Activated T-cell treated with anti-CD3 and anti-CD28 coated beads for 24 hours (primary cell): ENCODE data around the gene PTPN9.
A peak's percentile ranks its signal among the peaks of the same experiment; 100 is the strongest.
"Not testable (repeated sequence)": the region's sequence is repeated elsewhere in the genome, so short reads cannot be mapped to it uniquely, and the experiment has no call there.

Source experiments
- DNase-seq: peaks from one replicate; pipeline ENCODE4 v3.0.0-alpha.2; 2020; ENCODE audit warnings: low read depth

PTPN9 gene

DNA sequence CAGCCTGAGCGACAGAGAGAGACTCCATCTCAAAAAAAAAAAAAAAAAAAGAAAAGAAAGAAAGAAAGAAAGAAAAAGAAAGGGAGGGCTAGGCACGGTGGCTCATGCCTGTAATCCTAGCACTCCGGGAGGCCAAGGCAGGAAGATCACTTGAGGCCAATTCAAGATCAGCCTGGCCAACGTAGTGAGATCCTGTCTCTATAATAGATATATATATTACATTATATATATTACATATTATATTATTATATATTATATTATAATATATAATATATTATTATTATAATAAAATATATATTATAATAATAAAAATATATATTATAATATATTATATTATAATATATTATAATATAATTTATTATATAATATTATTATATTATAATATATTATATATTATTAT is 48.9 kb downstream of the PTPN9 start:
- no peak for DNase-seq

DNA sequence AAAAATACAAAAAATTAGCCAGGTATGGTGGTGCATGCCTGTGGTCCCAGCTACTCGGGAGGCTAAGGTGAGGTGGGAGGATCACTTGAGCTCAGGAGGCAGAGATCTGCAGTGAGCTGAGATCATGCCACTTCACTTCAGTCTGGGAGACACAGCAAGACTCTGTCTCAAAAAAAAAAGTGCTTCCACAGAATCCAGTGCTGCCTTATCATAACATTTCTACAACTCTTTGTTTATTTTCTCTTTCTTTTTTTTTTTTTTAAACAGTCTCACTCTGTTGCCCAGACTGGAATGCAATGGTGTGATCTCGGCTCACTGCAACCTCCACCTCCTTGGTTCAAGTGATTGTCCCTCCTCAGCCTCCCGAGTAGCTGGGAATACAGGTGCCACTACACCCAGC is 53.4 kb downstream of the PTPN9 start:
- DNase-seq = not testable (repeated sequence)

DNA sequence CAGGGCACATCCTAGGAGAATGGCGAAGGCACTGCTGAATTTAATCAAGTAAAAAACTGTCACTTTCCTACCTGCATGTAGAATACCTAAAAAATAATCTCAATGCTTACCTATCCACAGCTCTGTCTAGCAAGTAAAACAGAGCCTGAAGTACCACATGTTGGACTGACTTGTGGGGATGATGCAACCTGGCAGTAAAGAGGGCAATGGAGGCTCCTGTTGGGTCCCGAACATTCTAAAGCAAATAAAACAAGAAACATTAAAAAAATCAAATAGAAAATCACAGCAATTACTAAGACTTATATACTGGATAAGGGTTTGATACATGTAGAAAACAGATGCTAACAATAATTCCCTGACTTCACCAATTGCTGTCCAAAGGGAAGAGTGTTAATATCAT is 56.1 kb downstream of the PTPN9 start:
- DNase-seq = no peak

DNA sequence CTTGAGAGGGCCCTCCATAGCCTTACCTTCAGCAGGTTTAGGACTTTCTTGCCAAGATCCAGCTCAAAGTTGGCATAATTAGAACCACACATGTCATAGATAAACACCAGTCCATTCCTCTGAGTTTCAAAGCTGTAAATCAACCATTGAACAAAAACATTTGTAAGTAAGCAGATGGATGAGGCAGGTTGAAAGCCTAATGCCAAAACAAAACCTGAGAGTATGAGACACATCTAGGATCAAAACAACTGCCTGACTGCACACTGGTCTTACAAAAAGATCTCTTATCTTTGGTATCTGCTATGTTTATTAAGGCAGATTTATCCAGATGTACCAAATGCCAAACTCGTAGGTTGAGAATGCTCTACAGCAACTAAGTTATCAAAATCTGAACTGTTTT is 61.9 kb downstream of the PTPN9 start:
- DNase-seq = no peak

DNA sequence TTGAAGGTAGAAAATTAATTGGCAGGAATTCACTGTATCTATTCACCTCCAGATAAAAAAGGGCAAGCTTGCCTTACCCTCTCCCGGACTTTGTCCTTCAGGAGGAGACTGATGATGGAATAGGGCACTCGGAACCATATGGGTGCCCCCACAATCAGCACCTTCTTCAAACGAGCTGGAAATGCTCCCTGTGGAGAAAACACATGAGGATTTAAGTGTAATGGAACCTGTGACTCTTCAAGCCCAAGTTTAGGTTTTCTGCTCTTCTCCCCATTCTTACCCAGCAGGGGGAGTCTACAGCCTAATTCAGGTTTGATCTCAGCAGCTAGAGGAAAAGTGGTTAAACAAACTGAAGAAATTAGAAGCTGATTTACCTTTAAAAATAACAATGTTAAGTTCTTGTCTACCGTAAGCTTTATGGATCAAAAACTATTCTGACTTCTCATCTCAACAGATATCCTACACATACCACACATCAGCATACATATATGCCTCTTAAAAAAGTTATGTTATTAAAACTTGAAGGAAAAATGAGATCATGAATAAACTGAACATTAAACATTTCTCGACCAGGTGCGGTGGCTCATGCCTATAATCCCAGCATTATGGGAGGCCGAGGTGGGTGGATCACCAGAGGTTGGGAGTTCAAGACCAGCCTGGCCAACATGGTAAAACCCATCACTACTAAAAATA is 70.1 kb downstream of the PTPN9 start:
- DNase-seq = peak; percentile 1

DNA sequence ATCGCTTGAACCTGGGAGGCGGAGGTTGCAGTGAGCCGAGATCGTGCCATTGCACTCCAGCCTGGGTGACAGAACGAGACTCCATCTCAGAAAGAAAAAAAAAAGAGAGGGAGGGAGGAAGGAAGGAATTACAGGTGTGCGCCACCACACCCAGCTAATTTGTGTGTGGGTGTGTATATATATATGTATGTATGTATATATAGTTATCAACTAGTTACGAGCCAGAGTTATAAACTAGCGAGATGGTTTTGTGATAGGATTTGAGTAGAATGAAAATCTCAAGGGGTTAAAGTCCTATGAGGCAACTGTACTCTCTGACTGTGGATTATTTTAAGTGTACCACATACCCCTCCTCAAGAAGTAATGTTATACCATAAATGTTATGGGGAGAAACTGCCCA is 76.8 kb downstream of the PTPN9 start:
- no peak for DNase-seq

DNA sequence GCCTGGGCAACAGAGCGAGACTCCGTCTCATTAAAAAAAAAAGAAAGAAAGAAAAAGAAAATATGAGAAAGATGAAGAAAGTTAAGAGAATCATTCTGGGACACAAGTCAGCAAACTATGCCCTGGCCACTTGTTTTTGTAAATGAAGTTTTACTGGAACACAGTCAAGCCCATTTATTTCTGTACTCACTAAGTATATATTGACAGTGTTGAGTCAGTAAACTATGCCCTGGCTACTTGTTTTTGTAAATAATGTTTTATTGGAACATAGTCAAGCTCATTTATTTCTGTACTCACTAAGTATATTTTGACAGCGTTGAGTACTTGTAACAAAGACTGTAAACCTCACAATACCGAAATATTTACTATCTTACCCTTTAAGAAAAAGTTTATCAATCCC is 85.4 kb downstream of the PTPN9 start:
- no peak for DNase-seq

DNA sequence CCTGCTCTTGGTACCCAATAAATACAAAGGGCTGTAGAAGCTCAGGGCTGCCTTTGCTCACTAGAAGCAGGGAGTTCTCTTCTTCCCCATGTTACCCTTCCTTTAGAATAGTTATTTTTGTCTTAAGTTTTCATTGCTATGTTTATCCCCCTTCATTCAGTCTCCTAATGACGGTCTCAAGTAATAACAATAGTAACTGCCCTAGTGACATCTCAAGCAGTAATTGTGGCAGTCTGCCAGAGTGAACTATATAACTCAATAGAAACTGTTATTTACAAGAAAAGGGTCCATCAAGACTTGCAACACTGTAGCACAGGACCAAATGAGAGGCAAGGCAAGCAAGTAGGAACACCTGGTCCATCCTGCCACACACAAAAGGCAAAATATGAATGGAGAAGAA is 95.2 kb downstream of the PTPN9 start:
- DNase-seq = no peak

DNA sequence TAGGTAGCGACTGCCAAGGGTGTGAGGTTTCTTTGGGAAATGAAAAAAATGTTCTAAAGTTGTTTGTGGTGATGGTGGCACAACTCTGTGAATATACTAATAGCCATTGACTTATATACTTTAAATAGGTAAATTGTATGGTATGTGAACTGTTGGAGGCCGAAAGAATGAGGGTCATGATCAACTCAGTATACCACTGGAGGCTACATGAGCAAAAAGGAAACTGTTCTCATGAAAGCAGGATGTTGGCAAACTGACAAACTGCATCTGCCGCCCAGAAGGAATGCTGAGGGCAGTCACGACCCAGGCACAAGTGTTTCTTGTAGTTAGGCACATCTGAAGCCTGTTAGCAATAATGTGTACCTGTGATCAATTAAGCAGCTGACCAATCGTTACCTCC is 95.6 kb downstream of the PTPN9 start:
- DNase-seq = not testable (repeated sequence)

DNA sequence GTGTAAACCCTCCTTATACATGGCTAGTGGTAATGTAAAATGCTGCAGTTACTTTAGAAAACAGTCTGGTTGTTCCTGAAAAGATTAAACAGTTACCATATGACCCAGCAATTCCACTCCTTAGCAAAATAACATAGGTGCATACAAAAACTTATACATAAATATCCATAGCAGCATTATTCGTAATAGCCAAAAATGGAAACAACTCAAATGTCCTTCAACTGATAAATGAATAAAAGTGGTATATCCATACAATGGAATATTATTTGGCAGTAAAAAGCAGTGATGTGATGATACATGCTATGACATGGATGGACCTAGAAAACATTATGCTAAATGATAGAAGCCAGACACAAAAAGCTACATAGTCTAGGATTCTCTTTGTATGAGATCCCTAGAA is 96.0 kb downstream of the PTPN9 start:
- no peak for DNase-seq

DNA sequence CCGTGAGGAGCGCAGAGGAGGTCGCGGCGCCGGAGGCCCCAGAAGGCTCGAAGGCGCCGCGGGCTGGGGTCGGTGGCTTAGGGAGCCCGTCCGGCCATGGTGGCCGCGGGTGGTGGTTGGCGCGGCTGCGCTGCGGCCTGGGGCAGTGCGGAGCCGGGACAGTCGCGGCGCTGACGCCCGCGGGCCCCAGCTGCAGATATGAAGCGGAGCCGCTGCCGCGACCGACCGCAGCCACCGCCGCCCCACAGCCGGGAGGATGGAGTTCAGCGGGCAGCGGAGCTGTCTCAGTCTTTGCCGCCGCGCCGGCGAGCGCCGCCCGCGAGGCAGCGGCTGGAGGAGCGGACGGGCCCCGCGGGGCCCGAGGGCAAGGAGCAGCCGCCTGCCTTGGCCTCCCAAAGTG is 98.7 kb downstream of the PTPN9 start:
- not testable (repeated sequence) for DNase-seq

DNA sequence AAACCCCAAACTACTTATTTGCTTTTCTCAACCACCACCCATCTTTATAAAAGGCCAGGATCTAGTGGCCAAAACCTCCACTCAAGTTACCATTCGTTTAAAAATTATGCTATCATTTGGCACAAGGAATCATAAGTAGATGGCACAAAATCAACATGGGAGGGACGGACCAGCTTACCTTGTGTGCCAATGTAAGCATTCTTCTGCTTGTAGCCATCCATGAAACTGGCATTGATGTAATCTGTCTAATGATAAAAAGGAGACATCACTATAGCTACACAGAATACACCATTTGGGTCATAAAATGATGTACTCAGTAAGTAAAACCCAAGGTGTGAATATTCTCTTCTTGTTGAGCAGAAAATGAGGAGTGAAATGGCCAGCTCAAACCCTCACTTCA is 99.4 kb downstream of the PTPN9 start:
- DNase-seq = no peak

DNA sequence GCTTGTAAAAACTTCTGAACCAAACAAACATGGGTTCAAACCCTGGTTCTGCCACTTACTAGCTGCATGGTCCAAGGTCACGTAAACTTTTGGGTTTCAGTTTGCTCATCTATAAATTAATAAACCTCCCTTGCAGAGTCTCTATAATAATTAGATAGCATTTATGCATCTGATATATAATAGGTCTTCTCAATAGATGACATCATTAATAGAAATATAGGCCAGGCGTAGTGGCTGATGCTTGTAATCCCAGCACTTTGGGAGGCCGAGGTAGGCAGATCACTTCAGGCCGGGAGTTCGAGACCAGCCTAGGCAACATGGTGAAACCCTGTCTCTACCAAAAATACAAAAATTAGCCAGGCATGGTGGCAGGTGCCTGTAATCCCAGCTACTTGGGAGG is 102.0 kb downstream of the PTPN9 start:
- DNase-seq = not testable (repeated sequence)

DNA sequence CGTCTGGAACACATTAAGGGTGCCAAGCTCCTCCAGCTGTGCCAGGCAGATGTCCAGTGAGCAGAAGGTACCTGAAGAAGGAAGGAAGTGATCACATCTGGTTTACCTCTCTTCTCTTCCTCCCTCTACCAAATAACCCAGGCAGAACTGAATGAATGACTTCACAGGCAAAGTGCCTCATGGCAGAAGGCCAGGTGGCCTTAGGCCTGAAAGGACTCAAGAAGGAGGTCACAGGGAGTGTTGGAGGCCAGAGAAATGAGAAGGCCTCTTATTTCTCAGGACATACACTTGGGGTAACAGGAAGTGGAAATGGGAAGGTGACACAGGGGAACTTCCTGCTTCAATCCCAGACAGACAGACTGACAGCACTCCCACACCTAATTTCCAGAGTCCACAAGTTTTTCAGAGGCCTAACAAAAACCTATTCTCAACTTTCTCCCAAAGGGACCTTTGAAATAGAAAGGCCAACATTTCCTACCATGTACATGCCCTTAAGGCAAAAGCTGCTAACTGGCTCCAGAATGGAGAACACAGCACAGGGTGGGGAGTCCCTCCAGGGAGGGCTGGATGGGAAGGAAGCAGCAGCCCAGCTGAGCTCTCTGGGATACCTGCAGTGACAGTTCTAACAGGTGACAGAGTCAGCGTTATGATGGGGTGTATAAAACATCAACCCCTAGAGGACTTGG is 110.1 kb downstream of the PTPN9 start:
- no peak for DNase-seq

DNA sequence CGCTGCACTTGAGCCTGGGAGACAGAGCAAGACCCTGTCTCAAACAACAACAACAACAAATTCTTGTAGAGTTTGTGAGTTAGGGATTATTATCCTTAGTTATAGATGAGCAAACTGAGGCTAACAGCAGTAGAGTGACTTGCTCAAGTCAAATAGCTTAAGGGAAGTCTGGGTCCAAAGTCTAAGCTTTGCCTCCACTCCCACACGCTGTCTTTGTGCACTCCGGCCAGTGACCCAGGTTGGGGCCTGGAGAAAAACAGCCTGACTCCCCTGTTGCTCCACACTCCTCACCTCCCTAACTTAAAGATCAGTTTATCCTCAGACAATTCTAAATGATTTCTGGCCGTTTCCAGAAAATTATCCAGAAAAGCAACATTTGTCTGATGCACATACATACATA is 118.5 kb downstream of the PTPN9 start:
- DNase-seq = no peak

DNA sequence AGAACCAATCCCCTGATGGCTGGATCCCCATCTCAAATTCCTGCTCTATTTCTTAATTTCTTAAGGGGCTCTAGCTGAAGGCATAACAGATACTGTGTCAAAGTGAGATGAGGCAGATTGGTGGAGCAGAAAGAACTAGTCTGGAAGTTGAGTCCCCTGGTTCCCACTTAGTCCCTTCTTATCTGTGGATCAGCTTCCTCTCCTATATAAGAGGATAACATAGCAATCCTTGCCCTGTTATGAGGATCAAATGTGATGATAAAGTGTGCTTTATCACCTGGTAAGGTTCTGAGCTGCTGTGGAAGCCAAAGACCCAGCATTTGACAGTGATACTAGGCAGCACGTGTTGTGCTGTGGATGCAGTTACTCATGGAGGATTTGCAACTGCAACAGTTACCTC is 119.5 kb downstream of the PTPN9 start:
- DNase-seq = no peak

DNA sequence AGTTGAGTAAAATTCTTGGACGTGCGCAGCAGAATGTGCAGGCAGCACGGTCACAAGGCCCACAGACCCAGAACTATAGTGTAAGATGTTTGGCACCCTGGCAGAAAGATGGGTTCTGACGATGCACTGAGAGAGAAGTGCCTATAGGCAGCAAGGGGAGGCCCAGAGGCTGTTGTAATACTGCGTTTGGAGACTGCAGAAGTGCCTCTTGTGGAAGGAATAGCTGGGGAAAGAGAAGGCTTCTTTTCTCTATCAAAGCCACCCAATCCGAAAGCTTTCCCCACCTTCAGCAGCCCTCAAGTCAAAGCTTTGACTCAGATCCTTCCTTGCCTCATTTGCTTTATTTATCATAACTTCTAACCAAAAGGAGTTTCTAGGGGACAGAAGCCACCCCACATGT is 122.4 kb downstream of the PTPN9 start:
- DNase-seq = no peak

DNA sequence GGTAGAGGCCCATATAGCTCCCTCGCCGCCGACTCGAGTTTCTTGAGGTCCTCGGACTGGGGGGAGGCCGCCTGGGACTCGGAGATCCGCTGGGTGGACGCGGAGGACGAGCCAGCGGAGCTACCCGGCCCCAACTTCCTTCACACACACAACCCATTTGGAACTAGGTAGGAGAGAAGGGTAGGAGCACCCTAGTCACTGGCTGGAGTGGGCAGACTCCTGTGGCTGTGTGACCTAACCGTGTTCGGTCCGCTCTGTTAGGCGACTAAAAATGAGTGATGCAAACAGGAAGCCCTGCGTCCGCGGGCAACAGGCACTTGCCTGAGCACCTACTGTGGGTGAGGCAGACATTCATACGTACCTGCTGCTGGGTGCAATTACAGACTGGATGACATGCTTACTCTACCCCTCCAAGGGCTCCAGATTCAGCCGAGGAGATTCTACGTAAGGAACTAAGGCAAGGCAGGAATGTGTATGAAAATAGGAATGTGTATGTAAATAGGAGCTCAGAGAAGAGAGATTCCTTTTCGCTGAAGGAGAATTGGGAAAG is 123.1 kb downstream of the PTPN9 start:
- DNase-seq = peak; percentile 37

DNA sequence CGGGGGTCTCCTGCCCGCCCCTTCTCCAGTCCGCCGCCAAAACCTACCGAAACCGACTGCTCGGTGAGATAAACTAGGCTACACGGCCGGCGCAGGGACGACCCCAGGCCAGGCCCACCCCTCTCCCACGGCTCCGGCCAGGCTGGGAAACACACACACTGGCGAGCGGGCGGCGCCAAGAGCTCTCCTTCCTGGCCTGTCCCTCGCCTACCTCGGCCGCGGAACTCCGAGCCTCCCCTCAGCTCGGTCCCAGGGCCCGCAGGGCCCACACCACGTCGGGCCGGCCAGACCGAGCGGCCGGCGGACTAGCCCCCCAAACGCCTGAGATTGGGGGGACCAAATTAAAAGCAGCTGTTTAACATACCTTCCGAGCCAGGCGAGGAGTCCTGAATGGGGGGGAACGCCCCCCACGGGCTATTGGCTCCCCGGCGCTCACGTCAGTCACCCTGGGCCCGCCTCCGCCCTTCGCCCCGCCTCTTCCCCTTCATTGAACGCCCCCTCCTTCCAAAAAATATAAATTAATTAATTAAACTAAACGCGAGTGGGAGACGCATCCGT is 123.6 kb downstream of the PTPN9 start:
- DNase-seq = peak; percentile 82

DNA sequence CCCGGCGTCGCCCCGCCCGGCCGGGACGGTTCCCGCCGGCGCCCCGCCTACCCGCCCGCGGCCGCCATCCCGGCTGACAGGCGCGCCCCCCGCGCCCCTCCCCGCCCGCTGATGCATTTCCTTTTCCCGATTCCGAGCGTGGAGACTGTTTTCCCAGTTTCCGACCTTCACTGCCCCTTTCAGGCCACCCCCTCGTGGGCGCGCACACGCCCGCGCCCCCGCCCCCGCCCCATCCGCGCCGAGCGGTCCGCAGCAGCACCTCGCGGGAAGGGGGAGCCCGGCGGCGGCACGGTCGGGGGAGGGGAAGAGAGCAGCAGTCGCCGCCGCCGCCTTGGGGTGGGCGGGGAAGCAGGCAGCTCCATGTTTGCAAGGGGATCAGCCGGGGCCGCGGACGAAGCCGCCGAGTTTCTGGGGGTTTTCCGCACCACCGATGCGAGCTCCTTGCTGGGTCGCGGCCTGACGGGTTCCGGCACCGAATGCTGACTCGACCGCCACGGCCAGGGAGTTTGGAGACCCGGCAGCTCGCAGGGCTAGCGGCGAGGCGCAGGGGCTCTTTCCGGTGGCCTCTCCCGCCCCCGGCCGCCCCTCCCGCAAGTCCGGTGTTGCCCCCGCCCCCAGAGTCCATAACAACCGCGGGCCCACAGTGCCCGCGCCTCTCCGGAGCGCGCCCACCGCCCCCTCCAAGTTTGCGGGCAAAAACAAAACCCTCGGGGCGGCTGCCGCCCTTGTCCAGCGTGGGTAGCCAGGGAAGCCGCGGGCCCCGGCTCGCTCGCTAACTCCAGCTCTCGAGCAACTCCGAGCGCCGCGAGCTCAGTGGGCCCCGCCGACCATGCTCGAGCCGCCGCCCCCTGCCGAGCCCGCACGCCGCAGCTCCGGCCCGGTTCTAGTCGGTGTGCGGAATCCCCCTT is 124.4 kb downstream of the PTPN9 start:
- peak; percentile 70 for DNase-seq

DNA sequence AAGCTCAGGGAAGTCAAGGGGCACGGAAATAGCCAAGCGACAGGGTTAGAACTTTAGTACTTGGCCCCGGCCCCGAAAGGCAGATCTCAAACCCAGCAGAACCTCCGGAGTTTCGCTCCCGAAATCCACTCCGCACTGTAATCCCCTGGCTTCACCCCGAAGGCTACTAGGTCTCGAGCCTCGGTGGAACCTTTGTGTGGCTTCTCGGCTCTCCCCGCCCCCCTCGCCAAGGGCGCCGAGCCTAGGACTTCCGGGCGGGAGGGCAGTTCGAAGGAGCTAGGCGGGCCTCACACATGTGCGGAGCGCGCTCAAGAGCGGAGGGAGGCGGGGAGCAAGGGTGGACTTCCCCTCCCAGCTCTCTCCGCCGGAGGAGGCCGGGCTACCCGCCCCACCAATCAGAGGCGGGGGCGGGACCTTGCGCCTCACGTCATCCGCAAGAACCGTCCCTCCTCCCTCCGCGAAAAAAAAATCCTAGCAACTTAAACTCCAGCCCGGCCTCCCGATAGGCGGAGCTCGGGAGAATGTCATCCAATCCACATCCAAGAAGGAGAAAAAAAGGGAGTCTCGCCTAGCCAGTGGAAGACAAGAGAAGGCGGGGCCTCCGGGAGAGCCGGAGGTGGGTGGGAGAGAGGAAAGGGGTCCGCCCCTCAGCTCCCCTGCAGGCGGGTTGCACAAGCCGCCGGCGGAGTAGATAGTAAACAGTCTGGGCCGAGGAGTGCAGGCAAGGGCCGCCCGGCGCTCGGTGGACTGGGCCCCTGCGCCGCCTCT is 125.2 kb downstream of the PTPN9 start:
- peak; percentile 97 for DNase-seq
